Adrenal gland (tissue), 12 donors: ENCODE results near the gene TRIP6. TPM values are rescaled to one million over a fixed set of nuclear protein-coding genes. Genes with fewer than 3 reads are reported as not detected.

Experiments
- DNase-seq, 7 donors: peaks; one replicate each; pipeline ENCODE4 v3.0.0-alpha.2; 2019 to 2020
- H3K27ac ChIP-seq, 5 donors: fragments of 200-600 bp; sonication (generic) in 4 of 5; 1 replicate in 3 of 5; 2 replicates in 2 of 5; pipeline versions ENCODE4 v1.5.1 to v1.8.0; 2016 to 2020; ENCODE audit warnings: mild to moderate bottlenecking in 1 of 5
- H3K27me3 ChIP-seq: fragments of 200-600 bp; 2 replicates; pipeline ENCODE4 v1.8.0; 2021
- H3K36me3 ChIP-seq, 2 donors: fragments of 200-600 bp; replicated peaks in 1 of 2; 1 replicate in 1 of 2; 2 replicates in 1 of 2; pipeline versions ENCODE4 v1.5.1 to v1.8.0; 2018 to 2022
- H3K4me1 ChIP-seq, 2 donors: fragments of 200-600 bp; replicated peaks in 1 of 2; 1 replicate in 1 of 2; 2 replicates in 1 of 2; pipeline versions ENCODE4 v1.5.1 to v1.8.0; 2018 to 2021
- H3K4me3 ChIP-seq, 4 donors: fragments of 200-600 bp; sonication (generic) in 3 of 4; one replicate each; pipeline ENCODE4 v1.5.1; 2016 to 2018
- H3K9me3 ChIP-seq, 3 donors: fragments of 200-600 bp; sonication (generic) in 1 of 3; replicated peaks in 1 of 3; 1 replicate in 2 of 3; 2 replicates in 1 of 3; pipeline versions ENCODE4 v1.5.1 to v1.8.0; 2016 to 2021
- CTCF ChIP-seq, 6 experiments: fragments of 450-650 bp in 4 of 6; fragments of 200-600 bp in 2 of 6; sonication (generic) in 1 of 6; IDR thresholded peaks; 1 replicate in 5 of 6; 2 replicates in 1 of 6; pipeline versions ENCODE4 v1.5.1 to v1.8.0; 2016 to 2021; ENCODE audit warnings: antibody characterized with exemption in 6 of 6, mild to moderate bottlenecking in 2 of 6, moderate library complexity in 1 of 6
- POLR2A ChIP-seq, 2 donors: fragments of 450-650 bp; IDR thresholded peaks; one replicate each; pipeline ENCODE4 v1.6.1; 2017; ENCODE audit warnings: antibody characterized with exemption in 2 of 2, mild to moderate bottlenecking in 2 of 2, moderate library complexity in 1 of 2
- WGBS, 4 donors: extraction: QIAGEN DNeasy Blood & Tissue Kit in 2 of 4; methylation state at CpG; one replicate each; pipeline versions ENCODE4 v1.1.5 to v1.1.7; 2013 to 2017; 5-methylcytosine and 5-hydroxymethylcytosine counted together
- intact Hi-C, 2 donors: fragments of 100-400 bp; cut with DNase I; formaldehyde crosslinking; loops; one replicate each; pipeline versions ENCODE4 v1.14.1 to v1.15.0; 2022 to 2023
- polyA plus RNA-seq, 3 donors: library from polyadenylated mRNA; stranded (reverse); fragments of 200-250 nt in 2 of 3; fragments of 350-450 nt in 1 of 3; fragmentation: Illumina TruSeq in 1 of 3; extraction: RNeasy Lipid Tissue Mini Kit (QIAGEN cat#74804) in 1 of 3; gene quantifications; one replicate each; pipeline ENCODE4 v1.2.3, GENCODE V29; 2013 to 2014
- total RNA-seq, 9 donors: library from RNA; depleted of rRNA in 4 of 9; stranded (reverse); fragments of >200 nt in 4 of 9; fragments of 120-200 nt in 1 of 9; fragmentation: NEBNext Ultra II Directional in 1 of 9; extraction: Animal tissue kit (Norgen Biotek cat#: 25700) in 1 of 9; gene quantifications; one replicate each; pipeline versions ENCODE4 v1.1.0 to v1.2.4, GENCODE V29; 2013 to 2023
- donor health status: healthy with polysubstance abuse.
- donor health status: Bipolar disorder and iron deficiency.
- donor health status: DM: yes; HTN: yes; CAD: no.
- donor health status: DM: no; HTN: no; CAD: no.
- donor health status: DM: no; HTN: no; CAD: no.
- donor health status: DM: yes; HTN: yes; CAD: no.

TRIP6 gene
- total and polyA plus RNA-seq, 12 donors = 6.1 to 105 (median 69.2) TPM

DNA sequence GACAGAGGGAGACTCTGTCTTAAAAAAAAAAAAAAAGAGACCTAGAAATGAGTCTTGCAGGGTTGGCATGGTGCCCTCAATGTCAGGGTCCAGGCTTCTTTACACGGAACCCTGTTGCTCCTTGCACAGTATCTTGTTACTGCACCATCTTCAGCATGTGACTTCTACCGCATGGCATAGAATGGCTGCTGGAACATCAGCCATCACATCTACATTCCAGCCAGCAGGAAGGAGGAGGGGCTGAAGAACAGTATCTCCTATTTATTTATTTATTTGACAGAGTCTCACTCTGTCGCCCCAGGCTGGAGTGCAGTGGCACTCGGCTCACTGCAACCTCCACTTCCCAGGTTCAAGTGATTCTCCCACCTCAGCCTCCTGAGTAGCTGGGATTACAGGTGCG, 32.2 kb downstream of the TRIP6 start:
- no peak for DNase-seq
- no peak for TF ChIP-seq CTCF (IDR thresholded peaks at IDR 0.05)
- TF ChIP-seq POLR2A (IDR thresholded peaks at IDR 0.05) = no peak
- intact Hi-C loops = loop anchor here (5.0 to 10.0 kb wide), 3 partner anchors 163 to 385 kb away; partner anchors contain the start of gene VGF (in 1 of the 2)
- Histone ChIP-seq H3K27ac (no peak overlapping the region), H3K4me1 (peaks cover 8 to 15% of the 10 kb centered on the region in 2 donors), H3K36me3 (no peaks in the 10 kb centered on the region), H3K4me3 (no peak overlapping the region), H3K9me3 (no peaks in the 10 kb centered on the region), H3K27me3 (peaks cover 37% of the 10 kb centered on the region)
- whole genome bisulfite sequencing, 4 donors = 69 to 93% (median 92%) methylated on average over 5 of the region's 5 CpGs

DNA sequence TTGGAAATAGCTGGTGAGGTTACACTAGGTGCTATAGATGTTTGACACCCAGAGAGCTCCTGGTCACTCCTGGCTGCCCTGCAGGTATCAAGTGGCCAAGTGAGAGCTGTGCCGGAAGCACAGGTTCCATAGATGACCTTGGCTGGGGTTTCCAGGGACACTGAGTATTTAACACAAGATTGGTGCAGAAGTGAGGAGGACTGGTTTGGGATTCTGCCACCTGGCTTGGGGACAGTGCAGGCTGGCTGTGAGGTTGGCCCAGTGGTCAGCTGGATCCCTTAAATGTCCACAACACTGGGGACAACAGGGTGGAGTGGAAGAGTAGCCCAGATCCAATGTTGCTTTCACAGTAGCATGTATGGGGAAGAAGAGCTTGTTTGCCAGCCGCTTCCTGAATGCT, 33.8 kb downstream of the TRIP6 start:
- 60 to 93% (median 66%) methylated on average over 1 to 2 of the region's 2 CpGs for WGBS, 4 donors
- intact Hi-C loops = no loop called here

GRCh38 chr7:100901921-100902332, 34.7 kb downstream of the TRIP6 start:
- H3K27me3 ChIP-seq = peaks cover 19% of the 10 kb centered on the region
- H3K36me3 ChIP-seq = no peaks in the 10 kb centered on the region
- intact Hi-C loops = no loop called here
- H3K4me1 ChIP-seq = no peaks in the 10 kb centered on the region
- no peak for TF ChIP-seq CTCF (IDR thresholded peaks at IDR 0.05)
- no peak for TF ChIP-seq POLR2A (IDR thresholded peaks at IDR 0.05)
- WGBS, 4 donors = 72 to 82% (median 80%) methylated on average over 5 of the region's 5 CpGs
- H3K9me3 ChIP-seq = no peaks in the 10 kb centered on the region
- DNase-seq = no peak
- H3K4me3 ChIP-seq = no peak overlapping the region
- H3K27ac ChIP-seq = no peak overlapping the region

More for the DNA sequence above, 33.8 kb downstream of the TRIP6 start:
- Histone ChIP-seq H3K27ac (no peak overlapping the region), H3K36me3 (no peaks in the 10 kb centered on the region), H3K27me3 (peaks cover 27% of the 10 kb centered on the region), H3K4me3 (no peak overlapping the region), H3K9me3 (no peaks in the 10 kb centered on the region), H3K4me1 (peaks cover 0 to 3% of the 10 kb centered on the region in 2 donors)
- TF ChIP-seq CTCF (IDR thresholded peaks at IDR 0.05) (no peak), POLR2A (IDR thresholded peaks at IDR 0.05) (no peak)
- no peak for DNase-seq

DNA sequence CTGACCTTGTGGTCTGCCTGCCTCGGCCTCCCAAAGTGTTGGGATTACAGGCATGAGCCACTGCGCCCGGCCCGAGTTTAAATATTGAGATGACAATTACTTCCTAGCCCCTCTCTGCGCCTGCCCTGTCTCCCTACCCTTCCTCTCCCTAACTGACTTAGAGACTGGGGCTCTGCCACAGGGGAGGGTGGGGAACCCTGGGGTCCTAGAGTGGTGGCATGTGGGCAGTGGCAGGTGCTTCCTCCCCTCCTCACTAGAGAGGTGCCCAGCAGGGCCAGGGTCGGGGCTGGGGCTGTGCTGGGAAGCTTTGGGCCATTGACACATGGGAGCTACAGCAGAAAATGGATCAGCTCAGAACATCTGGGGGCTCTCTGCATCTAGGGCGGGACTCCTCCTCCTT, 35.5 kb downstream of the TRIP6 start:
- Histone ChIP-seq H3K9me3 (no peaks in the 10 kb centered on the region), H3K4me1 (no peaks in the 10 kb centered on the region), H3K27me3 (peaks cover 15% of the 10 kb centered on the region), H3K4me3 (no peak overlapping the region), H3K27ac (no peak overlapping the region), H3K36me3 (no peaks in the 10 kb centered on the region)
- no peak for DNase-seq
- intact Hi-C loops = no loop called here
- no peak for TF ChIP-seq CTCF (IDR thresholded peaks at IDR 0.05)
- no peak for TF ChIP-seq POLR2A (IDR thresholded peaks at IDR 0.05)
- 70 to 100% (median 81%) methylated on average over 1 to 7 of the region's 7 CpGs for WGBS, 4 donors
